Loucy (cell line): ENCODE results near the gene PRSS56.

Experiments
- H2AFZ ChIP-seq: fragments of 200-600 bp; sonication (generic); 2 replicates; pipeline ENCODE4 v1.6.0; 2016; ENCODE audit warnings: antibody characterized with exemption, mild to moderate bottlenecking, low read length, moderate library complexity
- H3F3A ChIP-seq: fragments of 200-600 bp; 2 replicates; pipeline ENCODE4 v1.6.0; 2016; ENCODE audit warnings: antibody characterized with exemption, low read depth, mild to moderate bottlenecking
- H3K27me3 ChIP-seq: fragments of 200-600 bp; sonication (generic); 2 replicates; pipeline ENCODE4 v1.6.1; 2014; ENCODE audit warnings: low read length, mild to moderate bottlenecking; ENCODE audit not compliant: insufficient read depth, poor library complexity, severe bottlenecking
- H3K36me3 ChIP-seq: fragments of 200-600 bp; sonication (generic); 2 replicates; pipeline ENCODE4 v1.6.1; 2016; ENCODE audit warnings: low read length; ENCODE audit not compliant: insufficient read depth
- H3K4me1 ChIP-seq: fragments of 200-600 bp; sonication (generic); 2 replicates; pipeline ENCODE4 v1.5.1; 2014; ENCODE audit warnings: low read length, mild to moderate bottlenecking; ENCODE audit not compliant: insufficient read depth, poor library complexity, severe bottlenecking
- H3K4me2 ChIP-seq: fragments of 200-600 bp; sonication (generic); 2 replicates; pipeline ENCODE4 v1.6.0; 2014; ENCODE audit warnings: antibody characterized with exemption, low read length, low read depth, mild to moderate bottlenecking; ENCODE audit not compliant: poor library complexity, severe bottlenecking
- H3K4me3 ChIP-seq: fragments of 200-600 bp; sonication (generic); 2 replicates; pipeline ENCODE4 v1.5.1; 2014; ENCODE audit warnings: low read length, mild to moderate bottlenecking, mixed read lengths; ENCODE audit not compliant: poor library complexity, severe bottlenecking
- H3K79me2 ChIP-seq: fragments of 200-600 bp; sonication (generic); 2 replicates; pipeline ENCODE4 v1.6.1; 2014; ENCODE audit warnings: low read length; ENCODE audit not compliant: insufficient read depth
- H3K9ac ChIP-seq: fragments of 200-600 bp; sonication (generic); 2 replicates; pipeline ENCODE4 v1.6.0; 2014; ENCODE audit warnings: mild to moderate bottlenecking, low read depth, low read length, moderate library complexity; ENCODE audit not compliant: poor library complexity, severe bottlenecking
- H3K9me2 ChIP-seq: fragments of 200-600 bp; sonication (generic); replicated peaks from 2 replicates; pipeline ENCODE4 v1.6.1; 2016; ENCODE audit warnings: low read depth, low read length, mixed read lengths
- H3K9me3 ChIP-seq: fragments of 200-600 bp; sonication (generic); 2 replicates; pipeline ENCODE4 v1.6.1; 2014; ENCODE audit warnings: mild to moderate bottlenecking, antibody characterized with exemption, low read length, low read depth; ENCODE audit not compliant: insufficient read depth
- H4K20me1 ChIP-seq: fragments of 200-600 bp; sonication (generic); 2 replicates; pipeline ENCODE4 v1.6.0; 2014; ENCODE audit warnings: antibody characterized with exemption, low read length, mild to moderate bottlenecking; ENCODE audit not compliant: insufficient read depth, poor library complexity, severe bottlenecking
- CTCF ChIP-seq: fragments of 200-600 bp; sonication (generic); conservative IDR thresholded peaks from 2 replicates; pipeline ENCODE4 v1.5.1; 2014; ENCODE audit warnings: mild to moderate bottlenecking, antibody characterized with exemption, low read length
- EZH2phosphoT487 ChIP-seq: fragments of 200-600 bp; IDR thresholded peaks from 2 replicates; pipeline ENCODE4 v1.6.1; 2018; ENCODE audit warnings: antibody characterized with exemption, mild to moderate bottlenecking, moderate library complexity, borderline replicate concordance

Gene PRSS56

GRCh38 chr2:232527905-232528470 lies 7.8 kb downstream of the PRSS56 start:
- Histone ChIP-seq H3K4me1 (peaks cover 7% of the 10 kb centered on the region), H3K4me3 (no peak overlapping the region), H3F3A (no peaks in the 10 kb centered on the region), H3K9me3 (no peaks in the 10 kb centered on the region), H3K27me3 (no peaks in the 10 kb centered on the region), H3K9ac (no peak overlapping the region), H2AFZ (no peak overlapping the region), H4K20me1 (no peaks in the 10 kb centered on the region), H3K9me2 (no peaks in the 10 kb centered on the region), H3K79me2 (no peaks in the 10 kb centered on the region), H3K36me3 (no peaks in the 10 kb centered on the region), H3K4me2 (no peak overlapping the region)
- no peak for TF ChIP-seq EZH2phosphoT487
- TF ChIP-seq CTCF = no peak

GRCh38 chr2:232528746-232529460 lies 8.7 kb downstream of the PRSS56 start:
- H3K27me3 ChIP-seq = no peaks in the 10 kb centered on the region
- no peaks in the 10 kb centered on the region for H3K79me2 ChIP-seq
- H3K4me1 ChIP-seq = peaks cover 7% of the 10 kb centered on the region
- H3K4me3 ChIP-seq = no peak overlapping the region
- TF ChIP-seq CTCF = no peak
- TF ChIP-seq EZH2phosphoT487 = no peak
- no peaks in the 10 kb centered on the region for H3K36me3 ChIP-seq
- no peak overlapping the region for H2AFZ ChIP-seq
- peak overlapping the region; percentile 32 for H3K4me2 ChIP-seq
- H3K9ac ChIP-seq = no peak overlapping the region
- no peaks in the 10 kb centered on the region for H3K9me3 ChIP-seq
- no peaks in the 10 kb centered on the region for H3K9me2 ChIP-seq
- H3F3A ChIP-seq = no peaks in the 10 kb centered on the region
- H4K20me1 ChIP-seq = no peaks in the 10 kb centered on the region

- Histone ChIP-seq H3K9ac (no peak overlapping the region), H3K9me3 (no peaks in the 10 kb centered on the region), H3F3A (no peaks in the 10 kb centered on the region), H3K4me2 (no peak overlapping the region), H4K20me1 (no peaks in the 10 kb centered on the region), H2AFZ (no peak overlapping the region), H3K4me1 (peaks cover 7% of the 10 kb centered on the region), H3K9me2 (no peaks in the 10 kb centered on the region), H3K36me3 (no peaks in the 10 kb centered on the region), H3K27me3 (no peaks in the 10 kb centered on the region), H3K4me3 (no peak overlapping the region), H3K79me2 (no peaks in the 10 kb centered on the region)
- TF ChIP-seq EZH2phosphoT487 (no peak), CTCF (no peak)
Observed at GRCh38 chr2:232529806-232530547, 9.8 kb downstream of the PRSS56 start.
